Mammary epithelial cell (primary cell): ENCODE results near the gene NPFF.

Experiments
- EZH2 ChIP-seq: IDR thresholded peaks from 2 replicates; pipeline ENCODE4 v1.6.1; 2012; ENCODE audit warnings: low read length, inconsistent platforms, borderline replicate concordance
- TF ChIP-seq, protein P1 (sequence below), 2 donors: IDR thresholded peaks in 1 of 2; conservative IDR thresholded peaks in 1 of 2; 2 replicates each; pipeline ENCODE4 v1.5.1; 2011 to 2012; ENCODE audit warnings: inconsistent platforms in 2 of 2, low read length in 2 of 2, mild to moderate bottlenecking in 2 of 2, control low read depth in 1 of 2, low read depth in 1 of 2; ENCODE audit not compliant: insufficient read depth in 1 of 2; ENCODE audit errors: extremely low read depth in 1 of 2

DNA sequence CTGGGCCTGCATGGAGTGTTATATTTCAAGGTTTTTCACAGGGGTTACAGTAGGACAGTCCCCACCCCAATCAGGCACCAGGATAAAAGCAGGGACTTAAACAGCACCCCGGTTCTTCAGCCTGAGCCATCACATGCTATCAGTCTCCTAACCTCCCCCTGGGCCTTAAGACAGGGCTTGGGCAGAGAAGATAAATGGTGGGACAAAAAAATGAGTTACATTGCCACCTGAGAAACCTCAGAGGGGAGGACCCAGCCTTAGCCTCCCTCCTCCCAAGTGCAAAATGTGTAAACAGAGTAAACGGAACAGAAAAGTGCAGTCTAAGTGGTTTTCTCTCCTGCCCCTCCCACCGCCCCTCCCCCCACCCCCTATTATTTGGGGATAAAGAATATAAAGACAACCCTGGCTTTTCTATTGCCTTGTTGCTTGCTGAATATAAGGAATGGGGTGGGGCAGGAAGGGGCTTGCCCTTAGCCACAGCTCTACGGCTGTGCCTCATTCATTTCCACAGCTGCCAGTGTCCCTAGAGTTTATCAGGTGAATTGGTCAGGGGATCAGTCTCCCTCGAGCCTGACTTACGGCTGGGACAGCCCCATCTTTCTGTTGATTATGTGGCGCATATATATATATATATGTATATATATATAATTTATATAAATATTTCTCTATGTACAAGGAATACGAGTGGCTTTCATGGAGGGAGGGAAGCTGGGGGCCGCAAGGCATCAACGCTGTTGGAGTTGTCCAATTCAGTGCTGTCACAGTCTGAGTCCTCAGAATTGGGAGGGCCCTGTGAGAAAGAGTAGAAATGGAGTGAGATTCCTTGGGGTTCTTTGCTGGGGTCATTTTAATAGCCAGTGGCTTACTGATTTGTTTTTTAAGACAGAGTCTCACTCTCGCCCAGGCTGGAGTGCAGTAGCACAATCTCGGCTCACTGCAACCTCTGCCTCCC lies 26.5 kb downstream of the NPFF start:
- TF ChIP-seq, protein P1, sequence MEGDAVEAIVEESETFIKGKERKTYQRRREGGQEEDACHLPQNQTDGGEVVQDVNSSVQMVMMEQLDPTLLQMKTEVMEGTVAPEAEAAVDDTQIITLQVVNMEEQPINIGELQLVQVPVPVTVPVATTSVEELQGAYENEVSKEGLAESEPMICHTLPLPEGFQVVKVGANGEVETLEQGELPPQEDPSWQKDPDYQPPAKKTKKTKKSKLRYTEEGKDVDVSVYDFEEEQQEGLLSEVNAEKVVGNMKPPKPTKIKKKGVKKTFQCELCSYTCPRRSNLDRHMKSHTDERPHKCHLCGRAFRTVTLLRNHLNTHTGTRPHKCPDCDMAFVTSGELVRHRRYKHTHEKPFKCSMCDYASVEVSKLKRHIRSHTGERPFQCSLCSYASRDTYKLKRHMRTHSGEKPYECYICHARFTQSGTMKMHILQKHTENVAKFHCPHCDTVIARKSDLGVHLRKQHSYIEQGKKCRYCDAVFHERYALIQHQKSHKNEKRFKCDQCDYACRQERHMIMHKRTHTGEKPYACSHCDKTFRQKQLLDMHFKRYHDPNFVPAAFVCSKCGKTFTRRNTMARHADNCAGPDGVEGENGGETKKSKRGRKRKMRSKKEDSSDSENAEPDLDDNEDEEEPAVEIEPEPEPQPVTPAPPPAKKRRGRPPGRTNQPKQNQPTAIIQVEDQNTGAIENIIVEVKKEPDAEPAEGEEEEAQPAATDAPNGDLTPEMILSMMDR (conservative IDR thresholded peaks at IDR 0.05 in 1 of 2, IDR thresholded peaks at IDR 0.05 in 1 of 2; ENCODE audit: extremely low read depth in 1 of 2, insufficient read depth in 1 of 2, low read depth in 1 of 2, low read length in 2 of 2), result no peak
- no peak for TF ChIP-seq EZH2
